Heart left ventricle (tissue), 13 donors: ENCODE measurements around the gene NOSTRIN.

ENCODE experiments used
- CTCF ChIP-seq, 12 donors: fragments of 200-600 bp; sonication (generic) in 4 of 12; IDR thresholded peaks; one replicate each; pipeline versions ENCODE4 v1.5.0 to v1.8.0; 2018 to 2022; ENCODE audit warnings: antibody characterized with exemption in 12 of 12, mild to moderate bottlenecking in 5 of 12
- POLR2A ChIP-seq, 2 donors: fragments of 450-650 bp; IDR thresholded peaks; one replicate each; pipeline ENCODE4 v1.6.1; 2017; ENCODE audit warnings: antibody characterized with exemption in 2 of 2, mild to moderate bottlenecking in 2 of 2, moderate library complexity in 2 of 2
- donor health status: ischemic (EF 13 %, LVEDD 7.1; RV severe dilation, severe dysfunction).
- donor health status: DM: no; HTN: yes; CAD: no.
- donor health status: DM: no; HTN: no; CAD: no.
- donor health status: ischemic (EF 25% LVEDD 6.9; RV normal size, moderate dysfunction).
- donor health status: ischemic (EF 25% LVEDD 5.7; RV mildly dilated, moderate dysfunction).
- donor health status: ischemic (EF 35%, LVEDD 5.7; RV mildly dilated, moderate dysfunction).
- donor health status: nonischemic (EF 11% LVEDD 7.7; RV severe dilation, severe dysfunction).
- donor health status: DM: yes; HTN: yes; CAD: no.
- donor health status: PGD.
- donor health status: ischemic (EF 29% LVEDD 5.4; RV normal size, mild dysfunction).
- donor health status: nonischemic (EF 23%, LVEDD 6.1; RV moderate dilation, normal function).

- no peak for TF ChIP-seq CTCF (IDR thresholded peaks at IDR 0.05)
- no peak for TF ChIP-seq POLR2A (IDR thresholded peaks at IDR 0.05)
Measured at GRCh38 chr2:168809537-168809936, 7.1 kb downstream of the NOSTRIN start.
